Smooth muscle cell (in vitro differentiated cells): ENCODE measurements around the gene CLBA1. TPM values are rescaled to one million over a fixed set of nuclear protein-coding genes. Genes with fewer than 3 reads are reported as not detected.

Experiments used
- DNase-seq: peaks from one replicate; lab custom pipeline; 2025; ENCODE audit not compliant: unreplicated experiment; lab: John Stamatoyannopoulos, UW
- H2AFZ ChIP-seq: fragments of 200-600 bp; sonication (generic); 2 replicates; pipeline ENCODE4 v1.6.0; 2016; ENCODE audit warnings: antibody characterized with exemption, low read depth, mild to moderate bottlenecking
- H3F3A ChIP-seq: fragments of 200-600 bp; sonication (generic); 2 replicates; pipeline ENCODE4 v1.6.0; 2017; ENCODE audit warnings: antibody characterized with exemption, low read depth
- H3K27ac ChIP-seq: fragments of 200-600 bp; sonication (generic); 2 replicates; pipeline ENCODE4 v1.5.1; 2016; ENCODE audit warnings: low read depth, mild to moderate bottlenecking
- H3K27me3 ChIP-seq: fragments of 200-600 bp; sonication (generic); 2 replicates; pipeline ENCODE4 v1.6.1; 2016; ENCODE audit warnings: low read depth, mild to moderate bottlenecking
- H3K36me3 ChIP-seq: fragments of 200-600 bp; sonication (generic); 2 replicates; pipeline ENCODE4 v1.5.1; 2016; ENCODE audit warnings: low read depth
- H3K4me1 ChIP-seq: fragments of 200-600 bp; sonication (generic); 2 replicates; pipeline ENCODE4 v1.5.1; 2016; ENCODE audit warnings: low read depth
- H3K4me2 ChIP-seq: fragments of 200-600 bp; sonication (generic); 2 replicates; pipeline ENCODE4 v1.6.0; 2016; ENCODE audit warnings: mild to moderate bottlenecking
- H3K4me3 ChIP-seq: fragments of 200-600 bp; sonication (generic); 2 replicates; pipeline ENCODE4 v1.5.1; 2016; ENCODE audit warnings: mild to moderate bottlenecking
- H3K79me2 ChIP-seq: fragments of 200-600 bp; sonication (generic); 2 replicates; pipeline ENCODE4 v1.6.0; 2016; ENCODE audit warnings: low read depth, mild to moderate bottlenecking
- H3K9ac ChIP-seq: fragments of 200-600 bp; sonication (generic); 2 replicates; pipeline ENCODE4 v1.6.0; 2016; ENCODE audit warnings: low read depth
- H3K9me3 ChIP-seq: fragments of 200-600 bp; sonication (generic); replicated peaks from 2 replicates; pipeline ENCODE4 v1.5.1; 2016; ENCODE audit warnings: low read depth
- H4K20me1 ChIP-seq: fragments of 200-600 bp; sonication (generic); 2 replicates; pipeline ENCODE4 v1.6.0; 2016; ENCODE audit warnings: low read depth
- CTCF ChIP-seq: fragments of 200-600 bp; sonication (generic); IDR thresholded peaks from 2 replicates; pipeline ENCODE4 v1.5.1; 2017; ENCODE audit warnings: borderline replicate concordance, mild to moderate bottlenecking, antibody characterized with exemption; ENCODE audit not compliant: insufficient read depth, poor library complexity, severe bottlenecking
- WGBS: methylation state at CpG from one replicate; pipeline ENCODE4 v1.1.7; 2016; ENCODE audit warnings: low lambda C conversion rate; 5-methylcytosine and 5-hydroxymethylcytosine counted together
- polyA plus RNA-seq: library from polyadenylated mRNA; unstranded; fragments of >200 nt; fragmentation: Nextera tagmentation; extraction: Ambion mirVana; gene quantifications from 2 replicates; pipeline ENCODE4 v1.2.1, GENCODE V29; 2016
- total RNA-seq: library from RNA; depleted of rRNA; stranded (reverse); fragments of >200 nt; gene quantifications from 2 replicates; pipeline ENCODE4 v1.2.3, GENCODE V29; 2014

The CLBA1 gene
- total and polyA plus RNA-seq, 2 experiments from 2014 or later = 5.0 to 8.7 TPM

DNA sequence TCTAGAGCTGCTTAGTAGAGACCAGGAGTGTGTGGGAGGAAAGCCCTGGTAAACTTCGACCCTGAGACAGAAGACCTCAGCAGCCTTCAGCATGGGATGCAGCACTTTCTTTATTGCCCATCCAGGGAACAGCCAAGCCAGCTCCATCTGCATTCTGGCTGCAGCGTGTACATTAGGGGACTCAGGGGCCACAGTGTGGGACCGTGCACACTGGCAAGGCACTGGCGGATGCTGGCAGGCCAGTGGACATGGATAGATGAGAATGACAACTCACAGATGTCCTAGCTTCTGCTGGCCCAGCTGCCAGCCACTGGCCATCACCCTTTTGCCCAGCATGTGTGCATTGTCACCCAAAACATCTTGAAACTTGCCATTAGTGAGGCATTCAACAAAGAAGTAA, 48.4 kb upstream of the CLBA1 start:
- Histone ChIP-seq H4K20me1 (no peaks in the 10 kb centered on the region), H3K4me3 (no peak overlapping the region), H3K27me3 (peaks cover 37% of the 10 kb centered on the region), H3K36me3 (no peaks in the 10 kb centered on the region), H3K79me2 (no peaks in the 10 kb centered on the region), H3F3A (no peaks in the 10 kb centered on the region), H3K4me2 (no peak overlapping the region), H2AFZ (no peak overlapping the region), H3K4me1 (no peaks in the 10 kb centered on the region), H3K9me3 (no peaks in the 10 kb centered on the region), H3K27ac (no peak overlapping the region), H3K9ac (no peak overlapping the region)
- WGBS = 82% methylated on average over 4 of the region's 4 CpGs
- TF ChIP-seq CTCF = no peak
- no peak for DNase-seq

DNA sequence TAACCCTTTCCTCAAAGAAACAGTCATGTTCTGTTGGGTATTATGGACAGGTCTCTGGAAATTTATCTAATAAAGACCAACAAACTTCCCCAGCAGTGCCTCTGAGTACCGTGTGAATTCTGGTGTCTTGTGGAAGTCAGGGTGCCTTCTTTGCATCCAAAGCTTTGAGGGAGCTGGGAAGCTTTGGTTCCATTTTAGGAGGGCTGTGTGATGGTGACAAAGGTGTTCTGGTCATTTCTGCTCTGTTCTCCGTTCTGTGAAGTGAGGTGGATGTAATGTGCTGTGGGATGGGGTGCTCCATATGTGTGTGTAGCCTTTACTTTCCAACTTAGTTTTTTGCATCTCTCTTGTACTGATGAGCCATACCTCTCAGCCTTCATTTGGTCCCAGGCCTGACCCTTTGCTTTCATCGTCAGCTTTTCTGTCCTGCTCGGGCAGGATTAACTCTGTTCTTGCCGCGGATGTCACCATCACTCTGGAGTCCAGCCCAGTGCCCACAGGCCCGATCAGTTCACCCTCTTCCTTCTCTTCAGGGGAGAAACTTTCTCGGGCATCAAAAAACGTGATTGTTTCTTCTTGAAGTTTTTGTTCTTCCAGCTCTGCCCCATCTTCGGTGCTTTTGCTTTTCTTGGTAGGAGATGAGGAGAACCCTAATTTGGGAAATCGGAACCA, 47.8 kb upstream of the CLBA1 start:
- Histone ChIP-seq H3K36me3 (no peaks in the 10 kb centered on the region), H3K4me2 (no peak overlapping the region), H3K27ac (no peak overlapping the region), H3K27me3 (peaks cover 31% of the 10 kb centered on the region), H4K20me1 (no peaks in the 10 kb centered on the region), H3K4me3 (no peak overlapping the region), H3F3A (no peaks in the 10 kb centered on the region), H3K79me2 (no peaks in the 10 kb centered on the region), H3K4me1 (no peaks in the 10 kb centered on the region), H3K9me3 (no peaks in the 10 kb centered on the region), H2AFZ (no peak overlapping the region), H3K9ac (no peak overlapping the region)
- 86% methylated on average over 11 of the region's 11 CpGs for WGBS
- DNase-seq = no peak
- TF ChIP-seq CTCF = no peak

- Histone ChIP-seq H3K9ac (no peak overlapping the region), H3K4me3 (no peak overlapping the region), H2AFZ (no peak overlapping the region), H3K27ac (no peak overlapping the region), H4K20me1 (no peaks in the 10 kb centered on the region), H3K9me3 (no peaks in the 10 kb centered on the region), H3F3A (no peaks in the 10 kb centered on the region), H3K4me1 (no peaks in the 10 kb centered on the region), H3K79me2 (no peaks in the 10 kb centered on the region), H3K27me3 (peaks cover 28% of the 10 kb centered on the region), H3K36me3 (no peaks in the 10 kb centered on the region), H3K4me2 (no peak overlapping the region)
- TF ChIP-seq CTCF = no peak
- 80% methylated on average over 2 of the region's 2 CpGs for WGBS
- DNase-seq = no peak
These were observed 47.2 kb upstream of the CLBA1 start for GRCh38 chr14:104938436-104938835.

- no peak for TF ChIP-seq CTCF
- Histone ChIP-seq H3K9ac (no peak overlapping the region), H3K27me3 (peaks cover 28% of the 10 kb centered on the region), H3K27ac (no peak overlapping the region), H2AFZ (no peak overlapping the region), H3F3A (no peaks in the 10 kb centered on the region), H3K36me3 (no peaks in the 10 kb centered on the region), H3K4me2 (no peak overlapping the region), H3K79me2 (no peaks in the 10 kb centered on the region), H4K20me1 (no peaks in the 10 kb centered on the region), H3K4me3 (no peak overlapping the region), H3K9me3 (no peaks in the 10 kb centered on the region), H3K4me1 (no peaks in the 10 kb centered on the region)
- no peak for DNase-seq
- 83% methylated on average over 1 of the region's 1 CpG for WGBS
These were observed 46.6 kb upstream of the CLBA1 start for GRCh38 chr14:104938960-104939359.
